DOHH2 (cell line): Measurements from ENCODE around the gene EHD4.

Experiments used
- H3F3A ChIP-seq: fragments of 200-600 bp; sonication (generic), shearing (Covaris generic); 2 replicates; pipeline ENCODE4 v1.6.0; 2016; ENCODE audit warnings: antibody characterized with exemption, mild to moderate bottlenecking; ENCODE audit not compliant: control insufficient read depth, insufficient read depth
- H3K27ac ChIP-seq: fragments of 200-600 bp; sonication (generic); 2 replicates; pipeline ENCODE4 v1.5.1; 2014; ENCODE audit warnings: low read depth, mild to moderate bottlenecking, low read length, moderate library complexity
- H3K27me3 ChIP-seq: fragments of 200-600 bp; sonication (generic); 2 replicates; pipeline ENCODE4 v1.6.1; 2014; ENCODE audit warnings: mild to moderate bottlenecking, low read length, mixed read lengths; ENCODE audit not compliant: control insufficient read depth
- H3K36me3 ChIP-seq: fragments of 200-600 bp; sonication (generic); 2 replicates; pipeline ENCODE4 v1.6.1; 2014; ENCODE audit warnings: mild to moderate bottlenecking, low read length, moderate library complexity, mixed read lengths; ENCODE audit not compliant: control insufficient read depth
- H3K4me1 ChIP-seq: fragments of 200-600 bp; sonication (generic); 2 replicates; pipeline ENCODE4 v1.6.1; 2014; ENCODE audit warnings: mild to moderate bottlenecking, low read length, mixed read lengths; ENCODE audit not compliant: control insufficient read depth
- H3K4me2 ChIP-seq: fragments of 200-600 bp; sonication (generic); 2 replicates; pipeline ENCODE4 v1.6.0; 2014; ENCODE audit warnings: mild to moderate bottlenecking, low read length, moderate library complexity
- H3K4me3 ChIP-seq: fragments of 200-600 bp; sonication (generic); 2 replicates; pipeline ENCODE4 v1.5.1; 2014; ENCODE audit warnings: mild to moderate bottlenecking, low read length, mixed read lengths
- H3K79me2 ChIP-seq: fragments of 200-600 bp; sonication (generic); 2 replicates; pipeline ENCODE4 v1.6.1; 2014; ENCODE audit warnings: mild to moderate bottlenecking, low read length, mixed read lengths; ENCODE audit not compliant: control insufficient read depth
- H3K9me2 ChIP-seq: fragments of 200-600 bp; sonication (generic); replicated peaks from 2 replicates; pipeline ENCODE4 v1.6.1; 2014; ENCODE audit warnings: mild to moderate bottlenecking, low read length, mixed read lengths; ENCODE audit not compliant: control insufficient read depth
- H3K9me3 ChIP-seq: fragments of 200-600 bp; sonication (generic); 2 replicates; pipeline ENCODE4 v1.6.1; 2014; ENCODE audit warnings: antibody characterized with exemption, low read length, mixed read lengths; ENCODE audit not compliant: control insufficient read depth, insufficient read depth
- H4K20me1 ChIP-seq: fragments of 200-600 bp; sonication (generic); 2 replicates; pipeline ENCODE4 v1.6.0; 2014; ENCODE audit warnings: low read depth, mild to moderate bottlenecking, antibody characterized with exemption, low read length, moderate library complexity; ENCODE audit not compliant: control insufficient read depth, insufficient read depth
- EZH2phosphoT487 ChIP-seq: fragments of 200-600 bp; sonication (generic); IDR thresholded peaks from 2 replicates; pipeline ENCODE4 v1.6.1; 2017; ENCODE audit warnings: borderline replicate concordance, mild to moderate bottlenecking, antibody characterized with exemption, low read length, moderate library complexity, mixed read lengths
- TF ChIP-seq, protein P1 (sequence below): fragments of 200-600 bp; sonication (generic); IDR thresholded peaks from one replicate; pipeline ENCODE4 v1.5.1; 2014; ENCODE audit warnings: antibody characterized with exemption, mild to moderate bottlenecking, low read depth, low read length; ENCODE audit not compliant: poor library complexity, severe bottlenecking

EHD4 gene

DNA sequence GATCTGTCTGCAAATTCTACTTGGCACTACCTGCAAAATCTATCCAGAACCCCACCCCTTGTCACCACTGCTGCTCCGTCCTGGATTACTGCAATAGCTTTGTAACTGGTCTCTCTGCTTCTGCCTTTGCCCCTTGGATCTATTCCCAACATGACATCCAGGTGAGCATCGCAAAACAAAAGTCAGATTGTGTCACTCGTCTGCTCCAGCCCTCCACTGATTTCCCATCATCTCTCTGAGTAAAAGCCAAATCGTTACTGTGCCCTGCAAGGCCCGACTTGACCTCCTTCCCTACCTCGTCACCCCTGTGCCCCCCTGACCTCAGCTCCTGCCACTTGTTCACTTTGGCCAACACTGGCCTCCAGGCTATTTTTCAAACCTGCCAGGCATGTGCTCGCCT, 87.9 kb downstream of the EHD4 start:
- Histone ChIP-seq H3K79me2 (no peaks in the 10 kb centered on the region), H3K27ac (no peak overlapping the region), H3K27me3 (no peaks in the 10 kb centered on the region), H3F3A (no peaks in the 10 kb centered on the region), H3K4me3 (no peak overlapping the region), H4K20me1 (no peaks in the 10 kb centered on the region), H3K4me1 (peaks cover 25% of the 10 kb centered on the region), H3K9me3 (no peaks in the 10 kb centered on the region), H3K4me2 (no peak overlapping the region), H3K9me2 (no peaks in the 10 kb centered on the region), H3K36me3 (no peaks in the 10 kb centered on the region)
- TF ChIP-seq EZH2phosphoT487, result no peak
- TF ChIP-seq, protein P1, sequence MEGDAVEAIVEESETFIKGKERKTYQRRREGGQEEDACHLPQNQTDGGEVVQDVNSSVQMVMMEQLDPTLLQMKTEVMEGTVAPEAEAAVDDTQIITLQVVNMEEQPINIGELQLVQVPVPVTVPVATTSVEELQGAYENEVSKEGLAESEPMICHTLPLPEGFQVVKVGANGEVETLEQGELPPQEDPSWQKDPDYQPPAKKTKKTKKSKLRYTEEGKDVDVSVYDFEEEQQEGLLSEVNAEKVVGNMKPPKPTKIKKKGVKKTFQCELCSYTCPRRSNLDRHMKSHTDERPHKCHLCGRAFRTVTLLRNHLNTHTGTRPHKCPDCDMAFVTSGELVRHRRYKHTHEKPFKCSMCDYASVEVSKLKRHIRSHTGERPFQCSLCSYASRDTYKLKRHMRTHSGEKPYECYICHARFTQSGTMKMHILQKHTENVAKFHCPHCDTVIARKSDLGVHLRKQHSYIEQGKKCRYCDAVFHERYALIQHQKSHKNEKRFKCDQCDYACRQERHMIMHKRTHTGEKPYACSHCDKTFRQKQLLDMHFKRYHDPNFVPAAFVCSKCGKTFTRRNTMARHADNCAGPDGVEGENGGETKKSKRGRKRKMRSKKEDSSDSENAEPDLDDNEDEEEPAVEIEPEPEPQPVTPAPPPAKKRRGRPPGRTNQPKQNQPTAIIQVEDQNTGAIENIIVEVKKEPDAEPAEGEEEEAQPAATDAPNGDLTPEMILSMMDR, result no peak

GRCh38 chr15:41883484-41883825, 88.9 kb downstream of the EHD4 start:
- no peak overlapping the region for H3K27ac ChIP-seq
- no peak overlapping the region for H3K4me3 ChIP-seq
- H3K36me3 ChIP-seq, result no peaks in the 10 kb centered on the region
- no peak overlapping the region for H3K4me2 ChIP-seq
- H3K79me2 ChIP-seq, result no peaks in the 10 kb centered on the region
- H3K4me1 ChIP-seq, result peaks cover 15% of the 10 kb centered on the region
- no peaks in the 10 kb centered on the region for H3K27me3 ChIP-seq
- no peak for TF ChIP-seq EZH2phosphoT487
- TF ChIP-seq, protein P1, result no peak
- H3K9me2 ChIP-seq, result no peaks in the 10 kb centered on the region
- H4K20me1 ChIP-seq, result no peaks in the 10 kb centered on the region
- no peaks in the 10 kb centered on the region for H3K9me3 ChIP-seq
- H3F3A ChIP-seq, result no peaks in the 10 kb centered on the region

GRCh38 chr15:41882689-41883483, 89.5 kb downstream of the EHD4 start:
- no peak overlapping the region for H3K4me2 ChIP-seq
- no peaks in the 10 kb centered on the region for H3K9me2 ChIP-seq
- no peaks in the 10 kb centered on the region for H3K27me3 ChIP-seq
- no peak overlapping the region for H3K4me3 ChIP-seq
- no peaks in the 10 kb centered on the region for H3F3A ChIP-seq
- H3K4me1 ChIP-seq, result peaks cover 10% of the 10 kb centered on the region
- no peak for TF ChIP-seq EZH2phosphoT487
- no peaks in the 10 kb centered on the region for H3K36me3 ChIP-seq
- H3K79me2 ChIP-seq, result no peaks in the 10 kb centered on the region
- H3K9me3 ChIP-seq, result no peaks in the 10 kb centered on the region
- no peaks in the 10 kb centered on the region for H4K20me1 ChIP-seq
- no peak overlapping the region for H3K27ac ChIP-seq

- H3K4me3 ChIP-seq, result no peak overlapping the region
- H3K36me3 ChIP-seq, result no peaks in the 10 kb centered on the region
- no peaks in the 10 kb centered on the region for H3F3A ChIP-seq
- H3K27ac ChIP-seq, result no peak overlapping the region
- TF ChIP-seq, protein P1, result no peak
- no peak for TF ChIP-seq EZH2phosphoT487
- H3K79me2 ChIP-seq, result no peaks in the 10 kb centered on the region
- H3K9me2 ChIP-seq, result no peaks in the 10 kb centered on the region
- no peaks in the 10 kb centered on the region for H4K20me1 ChIP-seq
- H3K4me2 ChIP-seq, result no peak overlapping the region
- no peaks in the 10 kb centered on the region for H3K27me3 ChIP-seq
- no peaks in the 10 kb centered on the region for H3K9me3 ChIP-seq
- peaks cover 9% of the 10 kb centered on the region for H3K4me1 ChIP-seq
Observed at GRCh38 chr15:41881920-41882688, 90.3 kb downstream of the EHD4 start.
